Tibial nerve (tissue), 4 donors: ENCODE measurements around the gene LEF1. TPM values are rescaled to one million over a fixed set of nuclear protein-coding genes. Genes with fewer than 3 reads are reported as not detected.
A peak's percentile ranks its signal among the peaks of the same experiment; 100 is the strongest.

Source experiments
- DNase-seq, 2 donors: peaks; one replicate each; pipeline ENCODE4 v3.0.0-alpha.2; 2019; ENCODE audit warnings: low spot score in 2 of 2
- H3K27ac ChIP-seq, 4 donors: fragments of 200-600 bp; sonication (generic) in 3 of 4; one replicate each; pipeline ENCODE4 v1.5.1; 2017 to 2019; ENCODE audit warnings: mild to moderate bottlenecking in 1 of 4
- H3K27me3 ChIP-seq, 2 donors: fragments of 200-600 bp; sonication (generic) in 1 of 2; one replicate each; pipeline versions ENCODE4 v1.5.1 to v1.6.0; 2017 to 2019
- H3K36me3 ChIP-seq, 3 donors: fragments of 200-600 bp; sonication (generic); one replicate each; pipeline ENCODE4 v1.5.1; 2018 to 2019
- H3K4me1 ChIP-seq, 4 donors: fragments of 200-600 bp; sonication (generic) in 3 of 4; one replicate each; pipeline ENCODE4 v1.5.1; 2017 to 2019
- H3K4me3 ChIP-seq, 4 donors: fragments of 200-600 bp; sonication (generic) in 3 of 4; one replicate each; pipeline ENCODE4 v1.5.1; 2017 to 2019; ENCODE audit warnings: mild to moderate bottlenecking in 1 of 4, moderate library complexity in 1 of 4
- H3K9me3 ChIP-seq, 4 donors: fragments of 200-600 bp; sonication (generic) in 3 of 4; one replicate each; pipeline ENCODE4 v1.5.1; 2017 to 2019
- EP300 ChIP-seq, 2 donors: sonication (generic); formaldehyde crosslinking; IDR thresholded peaks; one replicate each; pipeline ENCODE4 v1.6.1; 2017; ENCODE audit warnings: antibody characterized with exemption in 2 of 2, mild to moderate bottlenecking in 1 of 2
- POLR2A ChIP-seq, 2 donors: fragments of 450-650 bp; IDR thresholded peaks; one replicate each; pipeline ENCODE4 v1.6.1; 2017; ENCODE audit warnings: antibody characterized with exemption in 2 of 2, mild to moderate bottlenecking in 2 of 2, moderate library complexity in 2 of 2
- WGBS, 2 donors: methylation state at CpG; one replicate each; pipeline ENCODE4 v1.1.5; 2018; 5-methylcytosine and 5-hydroxymethylcytosine counted together
- total RNA-seq, 4 donors: library from RNA; depleted of rRNA; stranded (reverse); fragments of >200 nt; gene quantifications; one replicate each; pipeline ENCODE4 v1.1.0, GENCODE V29; 2016
- TF ChIP-seq, protein P1 (sequence below), 5 experiments: fragments of 200-600 bp in 3 of 5; fragments of 450-650 bp in 2 of 5; sonication (generic) in 3 of 5; IDR thresholded peaks; one replicate each; pipeline ENCODE4 v1.5.1; 2016 to 2019; ENCODE audit warnings: antibody characterized with exemption in 5 of 5, mild to moderate bottlenecking in 3 of 5, moderate library complexity in 2 of 5

LEF1 gene
- total RNA-seq: 10 to 100 TPM in 1 of 4 donors, 1 to 10 TPM in 3; 1.9 to 11.7 (median 8.3) TPM

DNA sequence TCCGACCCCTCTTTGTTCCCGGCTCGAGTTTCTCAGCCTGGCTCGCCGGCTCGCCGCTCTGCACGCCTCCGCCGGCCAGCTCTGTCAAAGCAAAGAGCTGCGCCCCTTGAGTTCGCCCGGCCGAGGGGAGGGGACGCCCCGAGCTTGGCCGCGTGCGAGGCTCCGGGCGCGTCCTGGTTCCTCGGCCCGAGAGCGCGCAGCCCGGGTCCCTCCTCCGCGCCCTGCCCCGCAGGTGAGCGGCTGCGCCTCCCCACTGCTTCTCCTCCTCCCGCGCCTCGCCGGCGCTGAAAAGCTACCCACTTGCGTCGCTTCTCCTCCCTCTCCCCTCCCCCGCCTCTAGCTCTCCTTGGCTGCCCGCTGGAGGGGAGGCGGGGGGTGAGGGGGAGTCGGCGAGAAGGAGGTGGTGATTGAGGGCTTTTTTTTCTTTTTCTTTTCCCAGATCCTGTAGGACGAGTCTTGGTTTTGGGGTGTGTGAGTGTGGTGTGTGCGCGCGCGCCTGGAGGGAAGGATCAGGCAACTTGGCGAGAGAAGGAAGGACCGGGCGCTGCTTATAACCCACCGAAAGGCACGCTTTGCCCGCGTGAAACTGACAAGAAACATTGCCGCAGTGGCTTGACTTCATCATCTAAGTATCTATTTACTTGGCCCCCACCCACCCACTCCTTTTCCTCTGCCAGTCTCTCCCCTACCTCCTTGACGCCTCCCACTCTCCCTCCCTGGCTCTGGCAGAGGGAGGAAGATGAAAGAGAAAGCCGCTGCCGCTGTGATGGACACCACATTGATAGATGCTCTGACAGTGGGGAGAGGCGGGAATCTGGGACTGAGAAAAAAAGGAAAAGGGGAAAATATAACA, at the start of gene LEF1:
TSS of gene LEF1 (minus strand) at position 262 of the 853 bp plus-strand sequence. CDS start 1,165 bp downstream, outside the sequence.
- Histone ChIP-seq H3K36me3 (no peaks in the 10 kb centered on the region), H3K4me1 (peaks cover 0 to 58% (median 20%) of the 10 kb centered on the region in 4 donors), H3K27me3 (peaks cover 3 to 67% of the 10 kb centered on the region in 2 donors), H3K9me3 (no peaks in the 10 kb centered on the region), H3K27ac (peak within 1 kb of the TSS in 2 of 4 donors; percentile 56 to 78), H3K4me3 (peak within 1 kb of the TSS; percentile 42 to 76 (median 54))
- WGBS, 2 donors: 0 to 2% methylated on average over 34 to 59 of the region's 61 CpGs
- DNase-seq: peak in 1 of 2 donors; percentile 17
- TF ChIP-seq EP300 (IDR thresholded peaks at IDR 0.05) (no peak), POLR2A (IDR thresholded peaks at IDR 0.05) (peak in 1 of 2 donors; percentile 30)

DNA sequence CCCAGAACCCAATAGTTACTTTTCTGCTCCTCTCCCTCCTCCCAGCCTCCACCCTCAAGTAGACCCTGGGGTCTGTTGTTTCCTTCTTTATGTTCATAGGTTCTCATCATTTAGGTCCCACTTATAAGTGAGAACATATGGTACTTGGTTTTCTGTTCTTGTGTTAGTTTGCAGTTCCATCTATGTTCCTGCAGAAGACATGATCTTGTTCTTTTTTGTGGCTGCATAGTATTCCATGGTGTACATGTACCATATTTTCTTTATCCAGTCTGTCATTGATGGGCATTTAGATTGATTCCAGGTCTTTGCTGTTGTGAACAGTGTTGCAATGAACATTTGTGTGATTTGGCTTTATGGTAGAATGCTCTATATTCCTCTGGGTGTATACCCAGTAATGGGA, 47.8 kb upstream of the LEF1 start:
- H3K9me3 ChIP-seq: no peaks in the 10 kb centered on the region
- H3K4me1 ChIP-seq: no peaks in the 10 kb centered on the region
- H3K4me3 ChIP-seq: no peak overlapping the region
- no peak for DNase-seq
- H3K36me3 ChIP-seq: no peaks in the 10 kb centered on the region
- H3K27ac ChIP-seq: no peak overlapping the region
- TF ChIP-seq POLR2A (IDR thresholded peaks at IDR 0.05): no peak
- TF ChIP-seq EP300 (IDR thresholded peaks at IDR 0.05): no peak
- TF ChIP-seq, protein P1, sequence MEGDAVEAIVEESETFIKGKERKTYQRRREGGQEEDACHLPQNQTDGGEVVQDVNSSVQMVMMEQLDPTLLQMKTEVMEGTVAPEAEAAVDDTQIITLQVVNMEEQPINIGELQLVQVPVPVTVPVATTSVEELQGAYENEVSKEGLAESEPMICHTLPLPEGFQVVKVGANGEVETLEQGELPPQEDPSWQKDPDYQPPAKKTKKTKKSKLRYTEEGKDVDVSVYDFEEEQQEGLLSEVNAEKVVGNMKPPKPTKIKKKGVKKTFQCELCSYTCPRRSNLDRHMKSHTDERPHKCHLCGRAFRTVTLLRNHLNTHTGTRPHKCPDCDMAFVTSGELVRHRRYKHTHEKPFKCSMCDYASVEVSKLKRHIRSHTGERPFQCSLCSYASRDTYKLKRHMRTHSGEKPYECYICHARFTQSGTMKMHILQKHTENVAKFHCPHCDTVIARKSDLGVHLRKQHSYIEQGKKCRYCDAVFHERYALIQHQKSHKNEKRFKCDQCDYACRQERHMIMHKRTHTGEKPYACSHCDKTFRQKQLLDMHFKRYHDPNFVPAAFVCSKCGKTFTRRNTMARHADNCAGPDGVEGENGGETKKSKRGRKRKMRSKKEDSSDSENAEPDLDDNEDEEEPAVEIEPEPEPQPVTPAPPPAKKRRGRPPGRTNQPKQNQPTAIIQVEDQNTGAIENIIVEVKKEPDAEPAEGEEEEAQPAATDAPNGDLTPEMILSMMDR (IDR thresholded peaks at IDR 0.05): no peak
- H3K27me3 ChIP-seq: no peaks in the 10 kb centered on the region

DNA sequence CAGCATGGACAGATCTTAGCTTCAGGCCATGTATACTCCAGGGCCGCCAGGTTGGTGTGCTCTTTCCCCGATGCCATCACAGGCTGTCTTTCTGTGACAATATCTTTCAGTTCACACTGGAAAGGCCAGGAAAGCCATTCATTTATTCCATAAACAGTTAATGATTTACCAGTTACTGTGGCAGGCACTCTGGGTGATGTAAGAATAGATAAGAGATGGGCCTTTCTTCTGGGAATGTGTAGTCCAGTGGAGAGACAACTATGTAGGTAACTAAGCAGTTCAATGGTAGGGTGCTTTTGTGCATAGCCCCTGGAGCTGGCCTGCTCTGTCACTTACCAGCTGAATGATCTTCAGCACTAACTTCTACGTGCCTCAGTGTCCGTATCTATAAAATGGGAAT, 46.3 kb upstream of the LEF1 start:
- Histone ChIP-seq H3K27me3 (no peaks in the 10 kb centered on the region), H3K4me1 (no peaks in the 10 kb centered on the region), H3K4me3 (no peak overlapping the region), H3K27ac (no peak overlapping the region), H3K9me3 (no peaks in the 10 kb centered on the region), H3K36me3 (no peaks in the 10 kb centered on the region)
- no peak for TF ChIP-seq POLR2A (IDR thresholded peaks at IDR 0.05)
- TF ChIP-seq, protein P1 (IDR thresholded peaks at IDR 0.05): no peak
- no peak for TF ChIP-seq EP300 (IDR thresholded peaks at IDR 0.05)
- DNase-seq: no peak
- WGBS, 2 donors: 96% methylated on average over 4 of the region's 4 CpGs

- Histone ChIP-seq H3K9me3 (no peaks in the 10 kb centered on the region), H3K4me3 (no peak overlapping the region), H3K36me3 (no peaks in the 10 kb centered on the region), H3K27me3 (no peaks in the 10 kb centered on the region), H3K4me1 (no peaks in the 10 kb centered on the region), H3K27ac (no peak overlapping the region)
- TF ChIP-seq, protein P1 (IDR thresholded peaks at IDR 0.05): no peak
- no peak for DNase-seq
- 87 to 88% methylated on average over 4 of the region's 4 CpGs for WGBS, 2 donors
Measured at GRCh38 chr4:108213723-108214122, 45.0 kb upstream of the LEF1 start.

- H3K36me3 ChIP-seq: no peaks in the 10 kb centered on the region
- no peak overlapping the region for H3K27ac ChIP-seq
- H3K4me3 ChIP-seq: no peak overlapping the region
- WGBS, 2 donors: 65 to 74% methylated on average over 3 of the region's 3 CpGs
- H3K9me3 ChIP-seq: no peaks in the 10 kb centered on the region
- H3K4me1 ChIP-seq: no peaks in the 10 kb centered on the region
- DNase-seq: no peak
- no peaks in the 10 kb centered on the region for H3K27me3 ChIP-seq
- TF ChIP-seq, protein P1 (IDR thresholded peaks at IDR 0.05): no peak
- TF ChIP-seq EP300 (IDR thresholded peaks at IDR 0.05) (no peak), POLR2A (IDR thresholded peaks at IDR 0.05) (no peak)
Measured at GRCh38 chr4:108213308-108213707, 44.6 kb upstream of the LEF1 start.
